ENCODE results near the gene KCNE4.

Gene KCNE4

DNA sequence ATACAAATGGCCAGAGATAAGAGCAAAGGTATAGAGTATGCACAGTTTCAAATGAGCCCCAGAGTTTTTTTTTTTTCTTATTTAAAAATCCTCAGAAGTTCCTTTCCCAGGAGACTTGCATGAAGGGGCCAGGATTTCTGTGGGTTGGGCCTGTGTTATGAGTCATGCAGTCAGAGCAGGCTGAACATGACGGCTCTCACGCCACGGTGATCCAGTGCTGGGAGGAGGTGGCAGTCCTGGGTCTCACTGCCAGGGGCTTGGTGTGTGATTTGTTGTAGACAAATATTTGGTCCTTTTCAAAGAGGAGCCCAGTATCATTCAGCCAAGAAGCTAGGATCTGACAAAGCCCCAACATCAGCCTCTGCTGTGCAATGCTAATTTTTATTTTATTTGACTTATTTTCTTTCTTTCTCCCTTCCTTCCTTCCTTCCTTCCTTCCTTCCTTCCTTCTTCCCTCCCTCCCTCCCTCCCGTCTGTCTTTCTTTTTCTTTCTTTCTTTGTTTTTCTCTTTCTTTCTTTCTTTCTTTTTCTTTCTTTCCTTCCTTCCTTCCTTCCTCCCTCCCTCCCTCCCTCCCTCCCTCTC is 10.4 kb upstream of the KCNE4 start:
- peak in 1 of 2 experiments; percentile 10 for DNase-seq

DNA sequence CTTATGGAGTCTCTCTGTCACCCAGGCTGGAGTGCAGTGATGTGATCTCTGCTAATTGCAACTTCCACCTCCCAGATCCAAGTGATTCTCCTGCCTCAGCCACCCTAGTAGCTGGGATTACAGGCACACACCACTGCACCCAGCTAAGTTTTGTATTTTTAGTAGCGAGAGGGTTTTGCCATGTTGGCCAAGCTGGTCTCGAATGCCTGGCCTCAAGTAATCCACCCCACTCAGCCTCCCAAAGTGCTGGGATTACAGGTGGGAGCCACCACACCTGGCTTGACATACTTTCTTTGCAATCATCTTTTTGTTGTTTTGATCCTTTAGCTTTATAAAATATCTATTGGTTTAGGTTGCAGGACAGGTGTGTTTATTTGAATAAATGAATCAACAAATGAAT is 9.7 kb upstream of the KCNE4 start:
- DNase-seq, result no peak

DNA sequence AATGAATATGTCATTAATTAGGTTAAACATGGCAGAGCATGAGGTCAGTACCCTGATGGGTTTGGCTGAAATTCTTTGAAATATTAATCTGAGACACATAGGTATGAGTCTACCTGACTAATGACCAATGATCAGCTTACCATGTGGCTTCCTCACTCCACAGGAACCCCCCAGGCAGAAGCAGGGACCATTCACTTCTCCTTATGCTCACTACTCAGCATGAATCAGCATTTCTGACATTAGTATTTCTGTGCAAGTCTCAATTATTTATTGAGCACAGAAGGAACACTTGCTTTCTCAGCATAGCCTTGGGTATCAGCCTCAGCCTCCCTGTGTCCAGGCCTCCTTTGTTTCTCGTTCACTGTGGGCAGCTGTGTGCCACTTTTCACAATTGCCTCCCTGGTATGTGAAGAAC is 9.3 kb upstream of the KCNE4 start:
- DNase-seq, result no peak

DNA sequence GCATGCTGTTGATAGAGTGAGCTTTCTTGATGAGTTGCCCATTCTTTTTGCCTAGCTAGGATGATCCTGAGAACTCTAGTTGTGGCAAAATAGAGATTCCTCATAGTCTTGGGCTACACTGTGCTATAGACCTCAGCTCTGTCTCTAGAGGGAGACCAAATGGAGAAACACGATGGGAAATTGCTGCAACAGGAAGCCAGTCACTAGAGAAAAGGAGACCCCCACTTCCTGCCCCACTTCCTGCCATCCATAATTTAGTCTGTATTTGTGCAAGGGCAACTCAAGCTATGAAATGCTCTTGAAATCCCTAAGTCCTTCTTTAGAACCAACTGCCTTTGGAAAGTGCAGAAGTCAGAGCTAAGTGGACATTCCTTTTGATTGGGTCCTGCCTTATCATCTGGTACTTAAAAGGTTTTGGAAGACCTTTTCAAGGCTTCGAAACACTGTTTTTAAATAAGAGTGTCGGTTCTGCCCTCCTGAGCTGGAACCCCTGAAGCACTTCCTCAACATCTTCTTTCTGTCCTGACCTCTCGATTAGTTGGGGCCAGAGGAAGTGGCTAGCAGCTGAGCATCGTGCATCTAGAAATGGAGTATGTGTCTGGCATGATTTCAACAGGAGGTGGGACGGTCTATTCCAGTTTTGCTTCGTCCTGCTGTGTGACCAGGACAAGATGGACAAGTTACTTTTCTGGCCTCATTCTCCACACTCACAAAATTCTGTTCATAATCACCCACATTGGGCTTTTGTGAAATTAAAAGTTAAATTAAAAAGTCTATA is 8.6 kb upstream of the KCNE4 start:
- no peak for DNase-seq

DNA sequence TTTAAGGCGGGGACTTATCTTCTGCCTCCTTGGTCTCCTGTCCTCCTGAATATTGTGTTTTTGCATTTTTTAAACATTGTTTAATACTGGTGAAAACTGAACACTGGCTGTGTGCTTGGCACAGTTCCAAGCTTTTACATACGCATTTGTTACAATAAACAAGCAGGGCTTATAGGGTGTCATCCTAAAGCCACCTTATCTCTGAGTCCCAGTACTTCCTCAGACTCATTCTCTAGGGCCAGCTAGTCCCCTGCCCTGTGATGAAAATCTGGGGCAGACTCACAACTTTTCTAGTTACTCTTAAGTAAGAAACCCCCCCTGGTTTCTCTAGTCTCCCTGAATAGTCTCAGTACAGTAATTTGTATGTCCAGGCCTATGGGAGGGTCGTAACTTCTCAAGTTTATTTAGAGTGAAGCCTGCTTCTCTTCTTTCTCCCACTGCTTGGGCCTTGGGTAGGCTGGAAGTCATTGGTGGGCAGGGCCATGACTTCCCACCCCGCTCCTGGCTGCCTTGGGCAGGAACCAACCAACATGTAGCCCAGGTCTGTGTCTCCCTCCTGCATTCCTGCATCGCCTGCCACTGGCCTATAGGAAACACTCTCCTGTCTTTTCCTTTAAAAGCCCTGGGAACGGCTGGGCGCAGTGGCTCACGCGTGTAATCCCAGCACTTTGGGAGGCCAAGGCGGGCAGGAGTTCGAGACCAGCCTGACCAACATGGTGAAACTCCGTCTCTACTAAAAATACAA is 7.7 kb upstream of the KCNE4 start:
- DNase-seq, result no peak

- no peak for DNase-seq
Measured at GRCh38 chr2:223044916-223045700, 6.9 kb upstream of the KCNE4 start.

GRCh38 chr2:223046470-223047040 is 5.4 kb upstream of the KCNE4 start:
- no peak for DNase-seq

DNA sequence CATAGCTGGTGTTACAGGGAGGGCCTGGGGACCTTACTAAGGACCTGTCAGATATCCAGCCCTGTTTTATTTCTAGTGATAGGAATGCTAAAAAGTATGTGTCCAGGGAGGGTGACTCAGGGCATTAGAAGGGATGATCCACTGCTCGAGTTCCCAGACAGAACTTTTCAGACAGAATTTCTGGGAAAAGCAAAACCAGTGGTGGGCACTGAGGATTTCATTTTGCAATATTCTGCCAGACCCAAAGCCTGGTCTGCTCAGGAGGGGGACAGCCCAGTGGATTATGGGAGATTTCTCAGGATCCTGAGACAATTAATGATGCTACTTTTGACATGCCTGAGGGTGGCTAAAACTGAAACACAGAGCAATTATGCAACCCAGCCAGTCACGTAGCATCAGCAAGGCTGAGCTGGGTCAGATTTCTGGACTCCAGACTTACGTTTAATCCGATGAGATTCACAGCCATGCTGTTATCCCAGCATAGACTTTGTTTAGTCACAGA is 4.7 kb upstream of the KCNE4 start:
- DNase-seq, result peak in 1 of 2 experiments; percentile 54

GRCh38 chr2:223048519-223048918 is 3.5 kb upstream of the KCNE4 start:
- DNase-seq, result no peak

DNA sequence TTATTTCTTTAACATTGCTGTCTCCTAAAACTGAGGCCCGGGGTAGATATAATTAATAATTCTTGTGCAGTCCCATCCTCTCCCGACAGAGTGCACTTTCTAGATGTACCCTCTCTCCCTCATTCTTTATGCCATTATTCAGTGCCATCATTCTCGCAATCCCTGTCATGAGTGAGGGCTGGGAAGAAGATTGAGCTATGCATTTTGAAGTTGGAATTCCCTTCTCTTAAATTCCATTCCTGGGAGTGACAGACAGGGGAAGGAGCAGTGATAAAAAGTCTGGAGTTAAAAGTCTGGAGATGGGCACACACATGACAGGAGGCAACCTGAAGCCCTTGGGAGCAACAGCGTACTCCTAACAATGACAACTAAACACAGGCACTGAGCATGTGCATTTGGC is 2.6 kb upstream of the KCNE4 start:
- DNase-seq, result no peak

- no peak for DNase-seq
Measured at GRCh38 chr2:223050188-223050587, 1.8 kb upstream of the KCNE4 start.

GRCh38 chr2:223050900-223051504 is 988 bp upstream of the KCNE4 start:
- DNase-seq, result peak in 1 of 2 experiments; percentile 22

GRCh38 chr2:223052548-223053483 is 826 bp downstream of the KCNE4 start:
- no peak for DNase-seq

GRCh38 chr2:223053484-223054192 is 1.6 kb downstream of the KCNE4 start:
- DNase-seq, result no peak

GRCh38 chr2:223054193-223054781 is 2.3 kb downstream of the KCNE4 start:
- DNase-seq, result no peak

DNA sequence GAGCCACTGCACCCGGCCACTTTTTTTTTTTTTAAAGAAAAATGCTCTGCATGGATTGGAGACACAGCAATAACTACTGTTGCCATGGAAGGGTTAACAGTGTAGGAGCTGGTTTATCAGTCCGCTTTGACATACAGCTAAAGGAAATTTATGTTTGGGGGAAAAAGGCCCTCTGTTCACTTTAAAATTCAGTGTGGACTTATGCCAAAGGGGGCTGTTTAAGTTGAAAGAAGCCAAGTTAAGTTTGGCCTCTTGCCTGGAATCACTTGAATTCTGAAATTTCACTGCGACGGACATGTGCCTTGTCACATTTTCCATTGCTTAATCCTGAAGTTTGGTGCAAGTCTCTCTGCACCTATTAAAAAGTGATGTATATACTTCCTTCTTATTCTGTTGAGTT is 3.1 kb downstream of the KCNE4 start:
- DNase-seq, result no peak

- no peak for DNase-seq
Measured at GRCh38 chr2:223055836-223056235, 3.8 kb downstream of the KCNE4 start.

DNA sequence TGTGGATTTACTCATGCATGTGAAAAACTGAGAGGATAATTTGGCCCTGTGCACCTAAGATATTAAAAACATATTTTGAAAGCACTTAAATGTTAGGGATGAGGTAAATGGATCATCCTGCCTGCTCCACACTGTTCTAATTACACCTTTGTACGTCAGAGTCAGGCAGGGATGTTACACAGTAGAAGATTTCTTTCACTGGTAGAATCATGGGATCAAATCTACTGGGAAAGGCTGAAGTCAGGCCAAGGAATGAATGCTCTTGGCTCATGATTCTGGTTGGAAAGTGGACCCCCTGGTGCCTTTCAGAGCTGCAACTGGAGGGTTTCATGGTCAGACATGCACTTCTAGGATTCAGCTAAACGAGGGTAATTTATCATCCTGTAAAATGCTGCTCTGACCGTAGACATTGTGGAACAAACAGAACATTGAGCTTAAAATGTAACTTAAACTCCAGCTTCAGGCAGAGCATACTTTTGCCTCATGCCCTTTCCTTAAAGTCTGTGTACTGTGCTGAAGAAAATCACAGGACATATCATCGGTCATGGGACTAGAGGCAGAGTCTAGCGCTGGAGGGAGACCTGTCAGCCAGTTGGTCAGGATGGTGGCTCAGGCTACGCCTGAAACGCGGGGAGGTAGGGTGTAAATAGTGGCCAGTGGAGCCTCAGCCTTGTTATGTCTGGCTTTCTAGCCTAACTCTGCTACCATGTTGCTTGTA is 4.9 kb downstream of the KCNE4 start:
- DNase-seq, result no peak

- no peak for DNase-seq
Measured at GRCh38 chr2:223057569-223057968, 5.6 kb downstream of the KCNE4 start.

All from NCI-H524 (cell line).